ENCODE results near the gene SP7. TPM values are rescaled to one million over a fixed set of nuclear protein-coding genes. Genes with fewer than 3 reads are reported as not detected.
A peak's percentile ranks its signal among the peaks of the same experiment; 100 is the strongest.
"Not testable (repeated sequence)": the region's sequence is repeated elsewhere in the genome, so short reads cannot be mapped to it uniquely, and the experiment has no call there.

The SP7 gene
- total RNA-seq: not detected

GRCh38 chr12:53336181-53336681 lies at the start of gene SP7:
TSS of gene SP7 (minus strand) at chr12:53336354. CDS start at chr12:53335646, 708 bp downstream.
- DNase-seq (ENCODE audit: low read depth in 2 of 3, low spot score in 2 of 3): peak in 1 of 3 donors; percentile 70

GRCh38 chr12:53383258-53383657 lies 47.1 kb upstream of the SP7 start:
- no peak for DNase-seq (ENCODE audit: low read depth in 2 of 3, low spot score in 2 of 3)

DNA sequence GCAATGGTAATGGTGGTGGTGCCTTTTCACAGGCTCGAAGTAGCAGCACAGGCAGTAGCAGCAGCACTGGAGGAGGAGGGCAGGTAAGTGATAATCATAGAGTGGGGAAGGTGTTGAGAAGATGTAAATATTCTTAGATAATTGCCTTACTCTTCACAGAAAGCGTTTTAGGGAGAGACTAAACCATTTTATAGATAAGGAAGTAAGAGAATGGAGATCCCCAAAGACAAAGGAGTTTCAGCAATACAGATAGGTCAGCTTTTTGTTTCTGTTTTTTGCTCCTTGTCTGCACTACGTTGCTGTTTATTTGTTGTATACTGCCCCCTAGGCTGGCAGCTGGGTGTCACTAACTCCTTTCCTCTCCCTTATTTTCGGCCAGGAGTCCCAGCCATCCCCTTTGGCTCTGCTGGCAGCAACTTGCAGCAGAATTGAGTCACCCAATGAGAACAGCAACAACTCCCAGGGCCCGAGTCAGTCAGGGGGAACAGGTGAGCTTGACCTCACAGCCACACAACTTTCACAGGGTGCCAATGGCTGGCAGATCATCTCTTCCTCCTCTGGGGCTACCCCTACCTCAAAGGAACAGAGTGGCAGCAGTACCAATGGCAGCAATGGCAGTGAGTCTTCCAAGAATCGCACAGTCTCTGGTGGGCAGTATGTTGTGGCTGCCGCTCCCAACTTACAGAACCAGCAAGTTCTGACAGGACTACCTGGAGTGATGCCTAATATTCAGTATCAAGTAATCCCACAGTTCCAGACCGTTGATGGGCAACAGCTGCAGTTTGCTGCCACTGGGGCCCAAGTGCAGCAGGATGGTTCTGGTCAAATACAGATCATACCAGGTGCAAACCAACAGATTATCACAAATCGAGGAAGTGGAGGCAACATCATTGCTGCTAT lies 45.8 kb upstream of the SP7 start:
- DNase-seq (ENCODE audit: low read depth in 2 of 3, low spot score in 2 of 3): peak in 2 of 3 donors; percentile 67 to 74

DNA sequence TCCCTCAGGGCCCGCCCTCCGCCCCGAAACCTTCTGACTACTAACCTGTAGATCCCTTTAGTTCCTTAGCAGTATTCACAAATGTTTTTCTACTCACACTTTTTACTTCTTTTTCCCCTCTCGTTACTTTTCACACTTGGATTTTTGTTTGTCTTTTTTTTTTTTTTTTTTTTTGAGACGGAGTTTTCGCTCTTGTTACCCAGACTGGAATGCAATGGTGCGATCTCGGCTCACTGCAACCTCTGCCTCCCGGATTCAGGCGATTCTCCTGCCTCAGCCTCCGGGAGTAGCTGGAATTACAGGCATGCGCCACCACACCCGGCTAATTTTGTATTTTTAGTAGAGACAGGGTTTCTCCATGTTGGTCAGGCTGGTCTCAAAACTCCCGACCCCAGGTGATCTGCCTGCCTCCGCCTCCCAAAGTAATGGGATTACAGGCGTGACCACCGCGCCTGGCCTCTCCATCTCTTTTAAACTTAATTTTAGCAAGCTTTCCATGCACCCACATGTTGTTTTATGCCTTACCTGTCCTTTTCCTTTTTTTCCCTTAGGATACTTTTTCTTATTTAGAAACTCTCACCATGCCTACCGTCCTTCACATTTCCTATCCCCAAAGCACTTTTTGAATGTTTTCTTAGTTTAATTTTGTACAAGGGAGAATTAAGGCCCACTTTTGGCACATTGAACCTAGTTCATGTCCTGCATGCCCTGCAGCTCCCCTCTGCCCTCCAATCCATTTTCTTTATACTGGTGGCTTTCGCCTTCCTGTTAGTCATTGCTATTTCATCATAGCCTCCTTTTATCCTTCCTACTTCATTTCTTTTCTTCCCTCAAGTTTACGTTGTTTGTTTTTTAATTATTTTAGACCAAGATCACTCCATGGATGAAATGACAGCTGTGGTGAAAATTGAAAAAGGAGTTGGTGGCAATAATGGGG lies 44.9 kb upstream of the SP7 start:
- DNase-seq (ENCODE audit: low read depth in 2 of 3, low spot score in 2 of 3): no peak

DNA sequence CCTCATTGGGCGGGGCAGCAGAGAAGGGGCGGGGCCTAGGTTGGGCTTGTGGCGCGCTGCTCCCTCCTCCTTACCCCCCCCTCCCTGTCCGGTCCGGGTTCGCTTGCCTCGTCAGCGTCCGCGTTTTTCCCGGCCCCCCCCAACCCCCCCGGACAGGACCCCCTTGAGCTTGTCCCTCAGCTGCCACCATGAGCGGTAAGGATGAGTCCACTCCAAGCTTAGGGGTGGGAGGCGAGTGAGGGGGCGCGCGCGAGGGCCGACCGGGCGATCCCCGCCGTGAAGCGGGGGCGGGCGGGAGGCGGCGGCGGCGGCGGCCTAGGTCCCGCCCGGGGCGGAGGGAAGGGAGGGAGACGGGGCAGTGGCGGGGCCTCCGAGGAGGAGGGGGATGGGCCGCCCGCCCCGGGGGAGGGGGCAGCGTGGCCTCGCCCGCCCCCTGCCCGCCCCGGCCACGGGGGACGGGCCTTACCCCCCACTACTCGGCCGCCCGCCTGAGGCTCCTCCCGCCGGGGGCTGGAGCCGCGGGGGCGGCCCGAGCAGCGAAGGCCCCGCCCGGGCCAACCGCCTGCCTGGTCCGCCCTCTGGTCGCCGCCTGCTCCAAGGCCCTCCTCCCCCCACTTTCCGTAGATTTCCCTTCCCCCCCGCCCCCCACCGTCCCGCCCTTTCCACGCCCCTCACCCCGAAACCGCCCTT lies 44.1 kb upstream of the SP7 start, which contains the start of gene SP1:
Gene SP1 (plus strand): TSS at position 73 of the 690 bp plus-strand sequence. CDS start 116 bp downstream, at position 189.
- DNase-seq (ENCODE audit: low read depth in 2 of 3, low spot score in 2 of 3): peak; percentile 64 to 94 (median 91)

GRCh38 chr12:53379389-53380103 lies 43.4 kb upstream of the SP7 start:
- peak; percentile 93 to 100 (median 100) for DNase-seq (ENCODE audit: low read depth in 2 of 3, low spot score in 2 of 3)

GRCh38 chr12:53378724-53379388 lies 42.7 kb upstream of the SP7 start:
- DNase-seq (ENCODE audit: low read depth in 2 of 3, low spot score in 2 of 3): no peak

GRCh38 chr12:53378222-53378621 lies 42.1 kb upstream of the SP7 start:
- no peak for DNase-seq (ENCODE audit: low read depth in 2 of 3, low spot score in 2 of 3)

- DNase-seq (ENCODE audit: low read depth in 2 of 3, low spot score in 2 of 3): no peak
These were observed 40.6 kb upstream of the SP7 start for GRCh38 chr12:53376747-53377146.

- DNase-seq (ENCODE audit: low read depth in 2 of 3, low spot score in 2 of 3): not testable (repeated sequence)
These were observed 38.1 kb upstream of the SP7 start for GRCh38 chr12:53374277-53374676.

- not testable (repeated sequence) for DNase-seq (ENCODE audit: low read depth in 2 of 3, low spot score in 2 of 3)
These were observed 37.5 kb upstream of the SP7 start for GRCh38 chr12:53373554-53374133.

DNA sequence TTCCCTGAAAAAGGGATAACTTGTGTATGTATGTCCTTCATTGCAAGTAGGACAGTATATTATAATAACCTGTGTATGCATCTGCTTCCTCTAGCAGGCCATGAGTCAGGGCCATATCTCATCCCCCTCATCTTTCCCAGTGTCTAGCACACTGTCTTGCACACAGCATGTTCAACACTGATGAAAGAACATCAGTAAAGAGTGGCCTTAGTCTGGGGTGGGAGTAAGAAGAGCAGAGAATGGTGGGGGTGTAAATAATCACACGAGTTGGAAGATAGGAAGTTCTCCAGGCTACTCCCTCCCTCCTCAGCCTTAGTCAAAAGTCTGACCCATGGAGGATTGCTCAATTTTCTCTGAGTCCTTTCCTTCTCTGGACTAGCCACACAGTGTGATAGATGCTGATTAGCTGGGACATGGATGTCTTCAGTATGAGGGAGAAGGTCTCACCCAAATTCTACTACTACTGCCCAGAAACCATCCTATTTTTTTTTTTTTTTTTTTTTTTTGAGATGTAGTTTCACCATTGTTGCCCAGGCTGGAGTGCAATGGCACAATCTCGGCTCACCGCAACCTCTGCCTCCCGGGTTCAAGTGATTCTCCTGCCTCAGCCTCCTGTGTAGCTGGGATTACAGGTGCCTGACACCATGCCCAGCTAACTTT lies 29.2 kb upstream of the SP7 start:
- DNase-seq (ENCODE audit: low read depth in 2 of 3, low spot score in 2 of 3): no peak

DNA sequence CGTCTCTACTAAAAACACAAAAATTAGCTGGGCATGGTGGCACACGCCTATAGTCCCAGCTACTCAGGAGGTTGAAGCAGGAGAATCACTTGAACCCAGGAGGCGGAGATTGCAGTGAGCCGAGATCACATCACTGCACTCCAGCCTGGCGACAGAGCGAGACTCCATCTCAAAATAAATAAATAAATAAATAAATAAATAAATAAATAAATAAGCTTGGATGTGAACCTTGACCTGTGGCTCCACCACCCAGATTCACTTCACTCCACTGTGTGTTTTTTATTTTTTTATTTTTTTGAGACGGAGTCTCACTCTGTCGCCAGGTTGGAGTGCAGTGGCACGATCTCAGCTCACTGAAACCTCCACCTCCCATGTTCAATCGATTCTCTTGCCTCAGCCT lies 25.5 kb upstream of the SP7 start:
- DNase-seq (ENCODE audit: low read depth in 2 of 3, low spot score in 2 of 3): not testable (repeated sequence)

- DNase-seq (ENCODE audit: low read depth in 2 of 3, low spot score in 2 of 3): no peak
These were observed 22.8 kb upstream of the SP7 start for GRCh38 chr12:53358836-53359419.

DNA sequence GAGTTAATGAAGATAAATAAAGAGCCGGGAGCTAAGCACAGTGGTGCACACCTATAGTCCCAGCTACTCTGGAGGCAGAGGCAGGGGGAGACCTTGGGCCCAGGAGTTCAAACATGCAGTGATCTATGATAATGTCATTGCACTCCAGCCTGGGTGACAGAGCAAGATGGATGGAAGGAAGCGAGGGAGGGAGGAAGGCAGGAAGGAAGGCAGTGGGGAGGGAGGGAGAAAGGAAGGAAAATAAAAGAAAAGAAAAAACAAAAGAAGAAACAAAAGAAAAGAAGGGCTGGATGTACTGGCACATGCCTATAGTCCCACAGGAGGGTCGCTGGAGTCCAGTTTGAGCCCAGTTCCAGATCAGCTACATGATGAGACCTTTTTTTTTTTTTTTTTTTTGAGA lies 19.0 kb upstream of the SP7 start:
- no peak for DNase-seq (ENCODE audit: low read depth in 2 of 3, low spot score in 2 of 3)

GRCh38 chr12:53353257-53353655 lies 17.1 kb upstream of the SP7 start:
- DNase-seq (ENCODE audit: low read depth in 2 of 3, low spot score in 2 of 3): no peak

GRCh38 chr12:53352331-53353256 lies 16.4 kb upstream of the SP7 start:
- peak; percentile 82 to 93 (median 84) for DNase-seq (ENCODE audit: low read depth in 2 of 3, low spot score in 2 of 3)
